C4-2B (cell line): ENCODE results near the gene GMEB1.

Experiments used
- CTCF ChIP-seq: fragments of 450-650 bp; conservative IDR thresholded peaks from 2 replicates; pipeline ENCODE4 v1.5.1; 2017; ENCODE audit warnings: mild to moderate bottlenecking
- ZFX ChIP-seq: fragments of 450-650 bp; IDR thresholded peaks from 2 replicates; pipeline ENCODE4 v1.6.1; 2017

- TF ChIP-seq CTCF (no peak), ZFX (peak; percentile 96)
Measured at GRCh38 chr1:28737307-28738132, 68.9 kb downstream of the GMEB1 start.
